GM12878 (cell line): Measurements from ENCODE around the gene PDE6C. TPM values are rescaled to one million over a fixed set of nuclear protein-coding genes. Genes with fewer than 3 reads are reported as not detected.

ENCODE experiments used
- ATAC-seq: fragments of 200-7000 bp; cut with Tn5 transposase; 3 replicates; pipeline ENCODE4 v1.9.1; 2020; ENCODE audit warnings: mild to moderate bottlenecking, moderate library complexity
- Bru-seq: library from RNA; stranded (reverse); fragments of 400-500 nt; gene quantifications from one replicate; lab custom pipeline; 2021; lab: Mats Ljungman, UMichigan
- BruChase-seq, 2 experiments: library from RNA; stranded (reverse); fragments of 400-500 nt; gene quantifications; one replicate each; lab custom pipeline; 2021; lab: Mats Ljungman, UMichigan
- BruUV-seq: library from RNA; stranded (reverse); fragments of 400-500 nt; replicated peaks from 2 replicates; lab custom pipeline; 2021; lab: Mats Ljungman, UMichigan
- CTCF ChIA-PET: fragments of 300-600 bp; sonication (Branson Sonifier 250); formaldehyde crosslinking; extraction: SDS; loops from one replicate; lab custom pipeline; 2021; ENCODE audit warnings: inconsistent platforms; lab: Yijun Ruan, JAX
- POLR2A ChIA-PET: fragments of 350-600 bp; formaldehyde crosslinking; extraction: SDS; loops from one replicate; lab custom pipeline; 2021; ENCODE audit warnings: inconsistent platforms; lab: Charles Lee
- RAD21 ChIA-PET: fragments of 300-600 bp; sonication (Branson Sonifier 250); formaldehyde crosslinking; loops from one replicate; lab custom pipeline; 2023; ENCODE audit warnings: antibody characterized with exemption; ENCODE audit not compliant: unreplicated experiment; lab: Charles Lee
- SMC1A ChIA-PET: fragments of 300-600 bp; sonication (Branson Sonifier 250); formaldehyde crosslinking; loops from one replicate; lab custom pipeline; 2023; ENCODE audit not compliant: unreplicated experiment, uncharacterized antibody; lab: Charles Lee
- DNase-seq: peaks from one replicate; pipeline ENCODE4 v3.0.0-alpha.2; 2011; ENCODE audit warnings: low read depth, low spot score
- FAIRE-seq: peaks from 3 replicates; lab custom pipeline; 2011; peaks lifted over from hg19 to GRCh38; lab: Jason Lieb, UNC
- H2AFZ ChIP-seq: 2 replicates; pipeline ENCODE4 v1.6.0; 2011; ENCODE audit warnings: low read depth, low read length, control low read depth; ENCODE audit not compliant: control insufficient read depth
- H3K27ac ChIP-seq: 2 replicates; pipeline ENCODE4 v1.5.1; 2011; ENCODE audit warnings: control low read depth; ENCODE audit not compliant: control insufficient read depth, insufficient read depth
- H3K27me3 ChIP-seq, 2 experiments: replicated peaks in 1 of 2; 2 replicates each; pipeline versions ENCODE4 v1.6.0 to v1.6.1; 2011; ENCODE audit warnings: low read length in 1 of 2; ENCODE audit not compliant: control insufficient read depth in 2 of 2, insufficient read depth in 2 of 2
- H3K36me3 ChIP-seq, 2 experiments: 2 replicates each; pipeline ENCODE4 v1.5.1; 2011; ENCODE audit warnings: low read length in 1 of 2; ENCODE audit not compliant: control insufficient read depth in 2 of 2, insufficient read depth in 2 of 2
- H3K4me1 ChIP-seq: 2 replicates; pipeline ENCODE4 v1.6.1; 2011; ENCODE audit warnings: mild to moderate bottlenecking, low read length, moderate library complexity, mixed read lengths; ENCODE audit not compliant: control insufficient read depth, insufficient read depth
- H3K4me2 ChIP-seq: 2 replicates; pipeline ENCODE4 v1.6.0; 2011; ENCODE audit warnings: control low read depth; ENCODE audit not compliant: control insufficient read depth, insufficient read depth
- H3K4me3 ChIP-seq: fragments of 200-600 bp; sonication (generic); 2 replicates; pipeline ENCODE4 v1.5.1; 2016
- H3K79me2 ChIP-seq: 2 replicates; pipeline ENCODE4 v1.6.0; 2011; ENCODE audit warnings: low read length; ENCODE audit not compliant: control insufficient read depth, insufficient read depth
- H3K9ac ChIP-seq: 2 replicates; pipeline ENCODE4 v1.8.0; 2011; ENCODE audit warnings: low read length, control low read depth, mixed read lengths; ENCODE audit not compliant: control insufficient read depth, insufficient read depth
- H3K9me3 ChIP-seq: replicated peaks from 3 replicates; pipeline ENCODE4 v1.5.1; 2011; ENCODE audit warnings: mild to moderate bottlenecking, low read length; ENCODE audit not compliant: control insufficient read depth, insufficient read depth
- H4K20me1 ChIP-seq: 2 replicates; pipeline ENCODE4 v1.6.0; 2011; ENCODE audit not compliant: control insufficient read depth, insufficient read depth
- ATF7 ChIP-seq: fragments of 450-650 bp; IDR thresholded peaks from 2 replicates; pipeline ENCODE4 v1.6.1; 2016; ENCODE audit warnings: low read depth, mild to moderate bottlenecking
- CBX5 ChIP-seq: sonication (generic); IDR thresholded peaks from 2 replicates; pipeline ENCODE4 v1.6.1; 2016; ENCODE audit warnings: low read depth, moderate library complexity, mild to moderate bottlenecking, inconsistent platforms
- MTA3 ChIP-seq: IDR thresholded peaks from 2 replicates; pipeline ENCODE4 v1.6.1; 2012; ENCODE audit warnings: low read length, inconsistent platforms, borderline replicate concordance
- NFXL1 ChIP-seq: fragments of 450-650 bp; IDR thresholded peaks from 2 replicates; pipeline ENCODE4 v1.6.1; 2017; ENCODE audit warnings: antibody characterized with exemption, mild to moderate bottlenecking, borderline replicate concordance
- NR2F1 ChIP-seq: fragments of 450-650 bp; conservative IDR thresholded peaks from 2 replicates; pipeline ENCODE4 v1.6.1; 2017; ENCODE audit warnings: mild to moderate bottlenecking
- PML ChIP-seq: IDR thresholded peaks from 2 replicates; pipeline ENCODE4 v1.6.1; 2012; ENCODE audit warnings: low read length, inconsistent platforms
- RELA ChIP-seq: fragments of 450-650 bp; IDR thresholded peaks from 2 replicates; pipeline ENCODE4 v1.8.0; 2014; ENCODE audit warnings: borderline replicate concordance; ENCODE audit not compliant: partially characterized antibody
- STAT3 ChIP-seq: IDR thresholded peaks from 2 replicates; pipeline ENCODE4 v1.6.1; 2011; ENCODE audit warnings: low read depth, low read length, improper control_type of control experiment
- SUZ12 ChIP-seq: fragments of 200-600 bp; sonication (generic); IDR thresholded peaks from one replicate; pipeline ENCODE4 v1.6.1; 2018; ENCODE audit warnings: antibody characterized with exemption, mild to moderate bottlenecking; ENCODE audit not compliant: unreplicated experiment
- WGBS: methylation state at CpG from one replicate; pipeline ENCODE4 v1.1.6; 2016; ENCODE audit warnings: low lambda C conversion rate; ENCODE audit not compliant: insufficient replicate concordance, insufficient coverage; ENCODE audit errors: missing lambda C conversion rate; 5-methylcytosine and 5-hydroxymethylcytosine counted together
- in situ Hi-C: fragments of 300-500 bp; cut with MboI; formaldehyde crosslinking; loops from 9 replicates; pipeline ENCODE4 v1.14.3; 2018; ENCODE audit warnings: mixed read lengths
- intact Hi-C: fragments of 100-400 bp; cut with micrococcal nuclease; formaldehyde crosslinking; loops from one replicate; pipeline ENCODE4 v1.14.2; 2022; ENCODE audit not compliant: unreplicated experiment
- long read RNA-seq, 2 experiments: library from polyadenylated mRNA; unstranded; transcript quantifications; one replicate each; pipeline ENCODE4 v2.0.0, GENCODE V29; 2019 to 2020
- polyA minus RNA-seq, 3 experiments: library from RNA; depleted of rRNA, polyadenylated mRNA; stranded (reverse); fragments of >200 nt; gene quantifications; 2 replicates each; pipeline ENCODE4 v1.2.3, GENCODE V29; 2011
- polyA plus RNA-seq, 11 experiments: library from polyadenylated mRNA; depleted of rRNA in 4 of 11; unstranded in 6 of 11; stranded (reverse) in 5 of 11; fragments of >200 nt; fragmentation: Nextera tagmentation in 4 of 11; fragmentation: Illumina TruSeq in 1 of 11; extraction: Ambion mirVana in 4 of 11; extraction: Trizol in 1 of 11; gene quantifications; 1 replicate in 1 of 11; 2 replicates in 10 of 11; pipeline versions ENCODE4 v1.2.1 to v1.2.3, GENCODE V29; 2011 to 2016; ENCODE audit warnings: inconsistent platforms in 2 of 11, missing spikeins in 2 of 11, low read depth in 1 of 11
- total RNA-seq, 4 experiments: library from RNA; depleted of rRNA in 3 of 4; stranded (reverse); fragments of >200 nt in 3 of 4; fragmentation: Illumina TruSeq in 1 of 4; extraction: Trizol in 1 of 4; gene quantifications; 2 replicates each; pipeline versions ENCODE4 v1.2.1 to v1.2.3, GENCODE V29; 2013 to 2021
- TF ChIP-seq, protein P1 (sequence below): IDR thresholded peaks from 2 replicates; pipeline ENCODE4 v1.6.1; 2011; ENCODE audit warnings: low read depth, mild to moderate bottlenecking, low read length, moderate library complexity, borderline replicate concordance; ENCODE audit errors: extremely low read depth
- TF ChIP-seq, protein P2 (sequence below): IDR thresholded peaks from 2 replicates; pipeline ENCODE4 v1.6.1; 2012; ENCODE audit warnings: mild to moderate bottlenecking, low read depth, low read length
- TF ChIP-seq, protein P3 (sequence below): fragments of 450-650 bp; formaldehyde crosslinking; IDR thresholded peaks from 2 replicates; pipeline ENCODE4 v1.5.0; 2022; ENCODE audit warnings: mild to moderate bottlenecking, missing genetic modification characterization

Gene PDE6C
- total RNA-seq (2013; cell fraction: nucleolus; rRNA removed): not detected in 2 replicates
- total RNA-seq (2014; rRNA removed): not detected in 2 replicates
- not detected in 2 replicates for total RNA-seq (2014; rRNA removed; fragmentation: Illumina TruSeq; extraction: Trizol)
- not detected in 2 replicates for total RNA-seq (2021)
- not detected for polyA plus RNA-seq (2011; ENCODE audit: low read depth)
- polyA plus RNA-seq (2011; rRNA removed): not detected in 2 replicates
- polyA plus RNA-seq (2011; cell fraction: cytosol; rRNA removed): not detected in 2 replicates
- polyA plus RNA-seq (2011; cell fraction: nucleus; rRNA removed): not detected in 2 replicates
- polyA plus RNA-seq (2012): 0.13 and 0.46 TPM in 2 replicates
- polyA plus RNA-seq (2014; fragmentation: Illumina TruSeq; extraction: Trizol): not detected in 2 replicates
- not detected for polyA plus RNA-seq (2014; fragmentation: Nextera tagmentation; extraction: Ambion mirVana)
- polyA plus RNA-seq (2014; rRNA removed): not detected in 2 replicates
- not detected for polyA plus RNA-seq (2016; fragmentation: Nextera tagmentation; extraction: Ambion mirVana)
- not detected in 2 replicates for polyA minus RNA-seq (2011; rRNA and poly(A)+ RNA removed)
- not detected in 2 replicates for polyA minus RNA-seq (2011; cell fraction: cytosol; rRNA and poly(A)+ RNA removed)
- polyA minus RNA-seq (2011; cell fraction: nucleus; rRNA and poly(A)+ RNA removed): not detected in 2 replicates
- not detected for Bru-seq, nascent RNA
- not detected for BruChase-seq, experiment 1, labeled RNA remaining after a 6-hour chase
- not detected for BruChase-seq, experiment 2, labeled RNA remaining after a 2-hour chase
- long read RNA-seq, experiment 1: 0 reads
- long read RNA-seq, experiment 2: 0 reads

DNA sequence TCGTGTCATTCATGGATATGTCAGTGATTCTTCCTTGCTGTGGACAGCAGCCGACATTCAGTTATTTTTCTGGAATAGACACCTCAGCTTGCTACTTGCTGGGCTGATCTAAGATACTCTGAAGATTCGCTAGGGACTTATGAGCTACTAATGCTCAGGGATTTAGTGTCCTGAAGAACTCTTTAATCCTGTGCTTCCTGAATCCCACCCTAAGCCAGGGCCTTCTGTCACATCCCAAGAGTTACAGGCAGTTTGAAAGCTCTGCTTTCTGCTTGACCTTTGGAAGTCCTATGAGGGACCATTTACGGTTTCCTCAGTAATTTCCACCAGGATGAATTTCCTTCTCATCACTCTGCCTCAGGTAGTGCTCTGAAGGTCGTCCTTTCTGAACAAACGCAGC is at the start of gene PDE6C:
Gene PDE6C (plus strand): TSS at position 227 of the 400 bp plus-strand sequence. CDS start 189 bp downstream, outside the sequence.
- H3K4me3 ChIP-seq: no peak within 1 kb of the TSS
- DNase-seq (no peak), ATAC-seq (no peak)
- no peaks in the 10 kb centered on the region for H3K36me3 ChIP-seq
- in situ Hi-C loops: no loop called here
- H3K27ac ChIP-seq: no peak within 1 kb of the TSS
- SMC1A ChIA-PET: no interaction called here
- H3K27me3 ChIP-seq: no peaks in the 10 kb centered on the region
- intact Hi-C loops: no loop called here
- no TSS peak for BruUV-seq
- H3K9ac ChIP-seq: no peak within 1 kb of the TSS
- no peak within 1 kb of the TSS for H2AFZ ChIP-seq
- H3K79me2 ChIP-seq: no peaks in the 10 kb centered on the region
- TF ChIP-seq ATF7 (no peak), NR2F1 (no peak), PML (no peak), CBX5 (no peak), MTA3 (no peak), NFXL1 (no peak), RELA (no peak), SUZ12 (no peak), STAT3 (no peak)
- TF ChIP-seq, protein P1, sequence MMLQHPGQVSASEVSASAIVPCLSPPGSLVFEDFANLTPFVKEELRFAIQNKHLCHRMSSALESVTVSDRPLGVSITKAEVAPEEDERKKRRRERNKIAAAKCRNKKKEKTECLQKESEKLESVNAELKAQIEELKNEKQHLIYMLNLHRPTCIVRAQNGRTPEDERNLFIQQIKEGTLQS: no peak
- TF ChIP-seq, protein P2, sequence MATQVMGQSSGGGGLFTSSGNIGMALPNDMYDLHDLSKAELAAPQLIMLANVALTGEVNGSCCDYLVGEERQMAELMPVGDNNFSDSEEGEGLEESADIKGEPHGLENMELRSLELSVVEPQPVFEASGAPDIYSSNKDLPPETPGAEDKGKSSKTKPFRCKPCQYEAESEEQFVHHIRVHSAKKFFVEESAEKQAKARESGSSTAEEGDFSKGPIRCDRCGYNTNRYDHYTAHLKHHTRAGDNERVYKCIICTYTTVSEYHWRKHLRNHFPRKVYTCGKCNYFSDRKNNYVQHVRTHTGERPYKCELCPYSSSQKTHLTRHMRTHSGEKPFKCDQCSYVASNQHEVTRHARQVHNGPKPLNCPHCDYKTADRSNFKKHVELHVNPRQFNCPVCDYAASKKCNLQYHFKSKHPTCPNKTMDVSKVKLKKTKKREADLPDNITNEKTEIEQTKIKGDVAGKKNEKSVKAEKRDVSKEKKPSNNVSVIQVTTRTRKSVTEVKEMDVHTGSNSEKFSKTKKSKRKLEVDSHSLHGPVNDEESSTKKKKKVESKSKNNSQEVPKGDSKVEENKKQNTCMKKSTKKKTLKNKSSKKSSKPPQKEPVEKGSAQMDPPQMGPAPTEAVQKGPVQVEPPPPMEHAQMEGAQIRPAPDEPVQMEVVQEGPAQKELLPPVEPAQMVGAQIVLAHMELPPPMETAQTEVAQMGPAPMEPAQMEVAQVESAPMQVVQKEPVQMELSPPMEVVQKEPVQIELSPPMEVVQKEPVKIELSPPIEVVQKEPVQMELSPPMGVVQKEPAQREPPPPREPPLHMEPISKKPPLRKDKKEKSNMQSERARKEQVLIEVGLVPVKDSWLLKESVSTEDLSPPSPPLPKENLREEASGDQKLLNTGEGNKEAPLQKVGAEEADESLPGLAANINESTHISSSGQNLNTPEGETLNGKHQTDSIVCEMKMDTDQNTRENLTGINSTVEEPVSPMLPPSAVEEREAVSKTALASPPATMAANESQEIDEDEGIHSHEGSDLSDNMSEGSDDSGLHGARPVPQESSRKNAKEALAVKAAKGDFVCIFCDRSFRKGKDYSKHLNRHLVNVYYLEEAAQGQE: no peak
- TF ChIP-seq, protein P3, sequence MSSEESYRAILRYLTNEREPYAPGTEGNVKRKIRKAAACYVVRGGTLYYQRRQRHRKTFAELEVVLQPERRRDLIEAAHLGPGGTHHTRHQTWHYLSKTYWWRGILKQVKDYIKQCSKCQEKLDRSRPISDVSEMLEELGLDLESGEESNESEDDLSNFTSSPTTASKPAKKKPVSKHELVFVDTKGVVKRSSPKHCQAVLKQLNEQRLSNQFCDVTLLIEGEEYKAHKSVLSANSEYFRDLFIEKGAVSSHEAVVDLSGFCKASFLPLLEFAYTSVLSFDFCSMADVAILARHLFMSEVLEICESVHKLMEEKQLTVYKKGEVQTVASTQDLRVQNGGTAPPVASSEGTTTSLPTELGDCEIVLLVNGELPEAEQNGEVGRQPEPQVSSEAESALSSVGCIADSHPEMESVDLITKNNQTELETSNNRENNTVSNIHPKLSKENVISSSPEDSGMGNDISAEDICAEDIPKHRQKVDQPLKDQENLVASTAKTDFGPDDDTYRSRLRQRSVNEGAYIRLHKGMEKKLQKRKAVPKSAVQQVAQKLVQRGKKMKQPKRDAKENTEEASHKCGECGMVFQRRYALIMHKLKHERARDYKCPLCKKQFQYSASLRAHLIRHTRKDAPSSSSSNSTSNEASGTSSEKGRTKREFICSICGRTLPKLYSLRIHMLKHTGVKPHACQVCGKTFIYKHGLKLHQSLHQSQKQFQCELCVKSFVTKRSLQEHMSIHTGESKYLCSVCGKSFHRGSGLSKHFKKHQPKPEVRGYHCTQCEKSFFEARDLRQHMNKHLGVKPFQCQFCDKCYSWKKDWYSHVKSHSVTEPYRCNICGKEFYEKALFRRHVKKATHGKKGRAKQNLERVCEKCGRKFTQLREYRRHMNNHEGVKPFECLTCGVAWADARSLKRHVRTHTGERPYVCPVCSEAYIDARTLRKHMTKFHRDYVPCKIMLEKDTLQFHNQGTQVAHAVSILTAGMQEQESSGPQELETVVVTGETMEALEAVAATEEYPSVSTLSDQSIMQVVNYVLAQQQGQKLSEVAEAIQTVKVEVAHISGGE (CRISPR knock-in tag): no peak
- TF ChIP-seq, all 136 proteins: peak for 0
- POLR2A ChIA-PET: no interaction called here
- Histone ChIP-seq H3K9me3 (no peaks in the 10 kb centered on the region), H4K20me1 (no peaks in the 10 kb centered on the region), H3K4me1 (peaks cover 4% of the 10 kb centered on the region), H3K4me2 (no peak within 1 kb of the TSS)
- CTCF ChIA-PET: no interaction called here
- FAIRE-seq: no peak
- RAD21 ChIA-PET: no interaction called here
- 20% methylated on average over 6 of the region's 6 CpGs for WGBS
